ENCODE measurements around the gene ANXA2R. TPM values are rescaled to one million over a fixed set of nuclear protein-coding genes. Genes with fewer than 3 reads are reported as not detected.

Gene ANXA2R
- total and polyA plus RNA-seq, 9 of the 15 experiments (the other 6 are each of a cell fraction or from before 2014, with no cell fraction given), result 2.1 to 4.8 (median 3.4) TPM

DNA sequence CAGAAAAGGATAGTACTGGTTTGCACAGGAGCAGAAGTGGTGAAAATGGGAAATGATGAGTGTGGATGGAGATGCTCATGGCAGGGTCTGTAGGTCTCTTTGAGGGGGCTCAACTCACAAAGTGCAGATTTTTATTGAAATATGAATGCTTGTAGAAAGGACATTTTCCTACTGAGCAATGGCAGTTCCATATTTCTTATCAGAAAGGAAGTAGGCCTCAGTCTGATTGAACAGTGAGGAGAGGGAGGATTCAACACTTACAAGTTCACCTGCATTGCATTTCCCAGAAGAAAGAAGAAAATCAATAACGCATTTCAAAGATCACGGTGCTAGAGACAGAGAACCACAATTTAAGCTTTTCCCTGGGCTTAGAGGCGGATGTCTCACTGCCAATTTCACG is 49.2 kb downstream of the ANXA2R start:
- no peaks in the 10 kb centered on the region for H3K9me1 ChIP-seq (ENCODE audit: control insufficient read depth, insufficient read depth, low read length)
- intact Hi-C loops (cut with micrococcal nuclease) (loop anchor here (1.0 to 5.0 kb wide), 2 partner anchors 9 to 79 kb away; no protein-coding TSS in a partner anchor), in situ Hi-C loops (cut with MboI) (no loop called here)
- peak overlapping the region; percentile 87 for H3K4me2 ChIP-seq (ENCODE audit: insufficient read depth, low read length)
- ATAC-seq (no peak), FAIRE-seq (no peak), DNase-seq (ENCODE audit: extremely low read depth in 1 of 4, low spot score in 3 of 4) (no peak)
- H3K9me3 ChIP-seq (replicated peaks; ENCODE audit: control insufficient read depth, insufficient read depth, low read depth, low read length), result peaks cover 11% of the 10 kb centered on the region
- peak overlapping the region in 1 of 2 experiments; percentile 82; a peak in 2 of 4 replicates for H3K9ac ChIP-seq (ENCODE audit: insufficient read depth in 1 of 2, low read depth in 2 of 2, low read length in 2 of 2)
- peak overlapping the region; percentile 80; the same call in 2 of the 3 replicates for H3K27ac ChIP-seq (ENCODE audit: extremely low read depth, low read depth, low read length)
- H2AFZ ChIP-seq (ENCODE audit: low read depth, low read length), result peak overlapping the region; percentile 78
- no peaks in the 10 kb centered on the region for H3K27me3 ChIP-seq (ENCODE audit: control insufficient read depth in 2 of 2, insufficient read depth in 2 of 2, low read length in 2 of 2)
- peak overlapping the region; percentile 43 for H3K4me3 ChIP-seq
- WGBS (ENCODE audit: insufficient coverage, low coverage, missing lambda C conversion rate), result 38% methylated on average over 4 of the region's 4 CpGs
- no TSS peak for BruUV-seq (replicated peaks)
- CTCF ChIA-PET (ENCODE audit: low intra/inter-chr PET ratio), result no interaction called here
- H3K79me2 ChIP-seq (ENCODE audit: control insufficient read depth, insufficient read depth, low read length), result peaks cover 29% of the 10 kb centered on the region
- H3K4me1 ChIP-seq (replicated peaks in 1 of 2; ENCODE audit: control insufficient read depth in 2 of 2, insufficient read depth in 2 of 2, low read length in 2 of 2), result peaks cover 11 to 26% of the 10 kb centered on the region in 2 experiments; a peak in 4 of 5 replicates
- no peaks in the 10 kb centered on the region for H4K20me1 ChIP-seq (replicated peaks; ENCODE audit: control insufficient read depth, insufficient read depth, low read length)
- no peaks in the 10 kb centered on the region for H3K36me3 ChIP-seq (ENCODE audit: control insufficient read depth, insufficient read depth, low read length)
- POLR2A ChIA-PET, result interaction anchor here (0.6 to 1.8 kb wide), 4 partner anchors 16 to 82 kb away, joined by 3 to 7 read pairs (median 4); no protein-coding TSS in a partner anchor
- TF ChIP-seq, protein P1, sequence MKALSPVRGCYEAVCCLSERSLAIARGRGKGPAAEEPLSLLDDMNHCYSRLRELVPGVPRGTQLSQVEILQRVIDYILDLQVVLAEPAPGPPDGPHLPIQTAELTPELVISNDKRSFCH (CRISPR knock-in tag; IDR thresholded peaks at IDR 0.05), result 0 out of 2 replicates have a peak, but pooled peaks have one; percentile 12
- TF ChIP-seq, protein P1 (tag; IDR thresholded peaks at IDR 0.05), result no peak
- TF ChIP-seq PPARD (CRISPR knock-in tag; IDR thresholded peaks at IDR 0.05) (no peak), E2F3 (CRISPR knock-in tag; IDR thresholded peaks at IDR 0.05) (no peak), DNMT1 (IDR thresholded peaks at IDR 0.05) (no peak), ATF7 (IDR thresholded peaks at IDR 0.05) (no peak), PRMT5 (CRISPR knock-in tag; IDR thresholded peaks at IDR 0.05) (no peak), ZNF583 (CRISPR knock-in tag; IDR thresholded peaks at IDR 0.05) (peak; percentile 52; the same call in 1 of the 2 replicates), BCL6 (CRISPR knock-in tag; IDR thresholded peaks at IDR 0.05) (0 out of 2 replicates have a peak, but pooled peaks have one; percentile 20), DDX20 (tag; IDR thresholded peaks at IDR 0.05; ENCODE audit: low read depth) (0 out of 2 replicates have a peak, but pooled peaks have one; percentile 25), KLF6 (CRISPR knock-in tag; IDR thresholded peaks at IDR 0.05; ENCODE audit: borderline replicate concordance) (peak; percentile 86), DMBX1 (CRISPR knock-in tag; IDR thresholded peaks at IDR 0.05; ENCODE audit: borderline replicate concordance) (peak; percentile 81; the same call in 1 of the 2 replicates), HEY1 (CRISPR knock-in tag; IDR thresholded peaks at IDR 0.05; ENCODE audit: borderline replicate concordance) (0 out of 2 replicates have a peak, but pooled peaks have one; percentile 13), STAT5B (CRISPR knock-in tag; IDR thresholded peaks at IDR 0.05) (no peak), ZNF165 (CRISPR knock-in tag; IDR thresholded peaks at IDR 0.05; ENCODE audit: borderline replicate concordance) (0 out of 2 replicates have a peak, but pooled peaks have one; percentile 15), KLF13 (tag; IDR thresholded peaks at IDR 0.05; ENCODE audit: borderline replicate concordance, low read depth) (no peak)
- TF ChIP-seq, protein P2, sequence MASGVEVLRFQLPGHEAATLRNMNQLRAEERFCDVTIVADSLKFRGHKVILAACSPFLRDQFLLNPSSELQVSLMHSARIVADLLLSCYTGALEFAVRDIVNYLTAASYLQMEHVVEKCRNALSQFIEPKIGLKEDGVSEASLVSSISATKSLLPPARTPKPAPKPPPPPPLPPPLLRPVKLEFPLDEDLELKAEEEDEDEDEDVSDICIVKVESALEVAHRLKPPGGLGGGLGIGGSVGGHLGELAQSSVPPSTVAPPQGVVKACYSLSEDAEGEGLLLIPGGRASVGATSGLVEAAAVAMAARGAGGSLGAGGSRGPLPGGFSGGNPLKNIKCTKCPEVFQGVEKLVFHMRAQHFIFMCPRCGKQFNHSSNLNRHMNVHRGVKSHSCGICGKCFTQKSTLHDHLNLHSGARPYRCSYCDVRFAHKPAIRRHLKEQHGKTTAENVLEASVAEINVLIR (CRISPR knock-in tag; IDR thresholded peaks at IDR 0.05), result 0 out of 2 replicates have a peak, but pooled peaks have one; percentile 10
- TF ChIP-seq, protein P3, sequence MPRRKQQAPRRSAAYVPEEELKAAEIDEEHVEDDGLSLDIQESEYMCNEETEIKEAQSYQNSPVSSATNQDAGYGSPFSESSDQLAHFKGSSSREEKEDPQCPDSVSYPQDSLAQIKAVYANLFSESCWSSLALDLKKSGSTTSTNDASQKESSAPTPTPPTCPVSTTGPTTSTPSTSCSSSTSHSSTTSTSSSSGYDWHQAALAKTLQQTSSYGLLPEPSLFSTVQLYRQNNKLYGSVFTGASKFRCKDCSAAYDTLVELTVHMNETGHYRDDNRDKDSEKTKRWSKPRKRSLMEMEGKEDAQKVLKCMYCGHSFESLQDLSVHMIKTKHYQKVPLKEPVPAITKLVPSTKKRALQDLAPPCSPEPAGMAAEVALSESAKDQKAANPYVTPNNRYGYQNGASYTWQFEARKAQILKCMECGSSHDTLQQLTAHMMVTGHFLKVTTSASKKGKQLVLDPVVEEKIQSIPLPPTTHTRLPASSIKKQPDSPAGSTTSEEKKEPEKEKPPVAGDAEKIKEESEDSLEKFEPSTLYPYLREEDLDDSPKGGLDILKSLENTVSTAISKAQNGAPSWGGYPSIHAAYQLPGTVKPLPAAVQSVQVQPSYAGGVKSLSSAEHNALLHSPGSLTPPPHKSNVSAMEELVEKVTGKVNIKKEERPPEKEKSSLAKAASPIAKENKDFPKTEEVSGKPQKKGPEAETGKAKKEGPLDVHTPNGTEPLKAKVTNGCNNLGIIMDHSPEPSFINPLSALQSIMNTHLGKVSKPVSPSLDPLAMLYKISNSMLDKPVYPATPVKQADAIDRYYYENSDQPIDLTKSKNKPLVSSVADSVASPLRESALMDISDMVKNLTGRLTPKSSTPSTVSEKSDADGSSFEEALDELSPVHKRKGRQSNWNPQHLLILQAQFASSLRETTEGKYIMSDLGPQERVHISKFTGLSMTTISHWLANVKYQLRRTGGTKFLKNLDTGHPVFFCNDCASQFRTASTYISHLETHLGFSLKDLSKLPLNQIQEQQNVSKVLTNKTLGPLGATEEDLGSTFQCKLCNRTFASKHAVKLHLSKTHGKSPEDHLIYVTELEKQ (CRISPR knock-in tag; IDR thresholded peaks at IDR 0.05), result peak; percentile 48; the same call in 1 of the 2 replicates

Measured in K562 (cell line).